Measurements from ENCODE around the gene PPFIA4. TPM values are rescaled to one million over a fixed set of nuclear protein-coding genes. Genes with fewer than 3 reads are reported as not detected.
A peak's percentile ranks its signal among the peaks of the same experiment; 100 is the strongest.

The PPFIA4 gene
- total and polyA plus RNA-seq, 9 of the 15 experiments (the other 6 are each of a cell fraction or from before 2014, with no cell fraction given), result 0.07 to 12.0 (median 0.70) TPM

GRCh38 chr1:202976633-202977032 is 49.7 kb upstream of the PPFIA4 start:
- in situ Hi-C loops (cut with MboI) (no loop called here), intact Hi-C loops (cut with micrococcal nuclease) (no loop called here)
- FAIRE-seq, result no peak

More at GRCh38 chr1:202976633-202977032, 49.7 kb upstream of the PPFIA4 start:
- H3K27me3 ChIP-seq (ENCODE audit: control insufficient read depth in 2 of 2, insufficient read depth in 2 of 2, low read length in 2 of 2), result peaks cover 4 to 11% of the 10 kb centered on the region in 2 experiments; a peak in 2 of 5 replicates
- TF ChIP-seq GTF3C2 (IDR thresholded peaks at IDR 0.05; ENCODE audit: borderline replicate concordance, extremely low read depth, insufficient read length) (no peak), TEAD2 (tag; IDR thresholded peaks at IDR 0.05) (no peak), CEBPB (tag; IDR thresholded peaks at IDR 0.05) (peak; percentile 91), CEBPG (CRISPR knock-in tag; IDR thresholded peaks at IDR 0.05) (peak; percentile 54), CEBPG (tag; conservative IDR thresholded peaks at IDR 0.05 in 1 of 2, IDR thresholded peaks at IDR 0.05 in 1 of 2) (peak; percentile 76 to 82), ZSCAN32 (CRISPR knock-in tag; IDR thresholded peaks at IDR 0.05) (no peak), MYC (IDR thresholded peaks at IDR 0.05; ENCODE audit: low read depth, low read length) (no peak), MYC (CRISPR knock-in tag; IDR thresholded peaks at IDR 0.05; ENCODE audit: borderline replicate concordance, low read depth) (no peak)
- no peak overlapping the region for H3K4me3 ChIP-seq
- DNase-seq (ENCODE audit: extremely low read depth in 1 of 4, low spot score in 3 of 4) (no peak), ATAC-seq (no peak)
- WGBS (ENCODE audit: insufficient coverage, low coverage, missing lambda C conversion rate), result 2% methylated on average over 3 of the region's 3 CpGs
- H3K4me1 ChIP-seq (replicated peaks in 1 of 2; ENCODE audit: control insufficient read depth in 2 of 2, insufficient read depth in 2 of 2, low read length in 2 of 2), result peaks cover 0 to 2% of the 10 kb centered on the region in 2 experiments; a peak in 2 of 5 replicates
- ChIA-PET POLR2A (interaction anchor here (1.1 to 1.9 kb wide), 3 partner anchors 9 to 31 kb away, joined by 3 to 8 read pairs (median 4); partner anchors contain the start of gene TMEM183A), CTCF (ENCODE audit: low intra/inter-chr PET ratio) (no interaction called here)
- no peaks in the 10 kb centered on the region for H3K79me2 ChIP-seq (ENCODE audit: control insufficient read depth, insufficient read depth, low read length)
- H2AFZ ChIP-seq (ENCODE audit: low read depth, low read length), result no peak overlapping the region
- H3K27ac ChIP-seq (ENCODE audit: extremely low read depth, low read depth, low read length), result no peak overlapping the region
- no peak overlapping the region for H3K4me2 ChIP-seq (ENCODE audit: insufficient read depth, low read length)
- H3K9me1 ChIP-seq (ENCODE audit: control insufficient read depth, insufficient read depth, low read length), result no peaks in the 10 kb centered on the region
- no peaks in the 10 kb centered on the region for H3K36me3 ChIP-seq (ENCODE audit: control insufficient read depth, insufficient read depth, low read length)
- no peaks in the 10 kb centered on the region for H4K20me1 ChIP-seq (replicated peaks; ENCODE audit: control insufficient read depth, insufficient read depth, low read length)
- no peaks in the 10 kb centered on the region for H3K9me3 ChIP-seq (replicated peaks; ENCODE audit: control insufficient read depth, insufficient read depth, low read depth, low read length)
- H3K9ac ChIP-seq (ENCODE audit: insufficient read depth in 1 of 2, low read depth in 2 of 2, low read length in 2 of 2), result no peak overlapping the region
- no TSS peak for BruUV-seq (replicated peaks)
